Thymus (tissue), 11 donors: ENCODE data around the gene PCDHB11. TPM values are rescaled to one million over a fixed set of nuclear protein-coding genes. Genes with fewer than 3 reads are reported as not detected.
"Not testable (repeated sequence)": the region's sequence is repeated elsewhere in the genome, so short reads cannot be mapped to it uniquely, and the experiment has no call there.

Experiments used
- DNase-seq, 9 donors: peaks; one replicate each; pipeline ENCODE4 v3.0.0-alpha.2; 2013; ENCODE audit warnings: low spot score in 9 of 9, low read depth in 6 of 9, missing footprints in 1 of 9
- H3K27ac ChIP-seq, 2 donors: one replicate each; pipeline ENCODE4 v1.5.1; 2013; ENCODE audit warnings: control low read depth in 1 of 2, low read depth in 1 of 2, low read length in 1 of 2, mild to moderate bottlenecking in 1 of 2, moderate library complexity in 1 of 2
- H3K27me3 ChIP-seq, 2 donors: one replicate each; pipeline ENCODE4 v1.5.1; 2013; ENCODE audit warnings: low read length in 1 of 2; ENCODE audit not compliant: control insufficient read depth in 2 of 2, insufficient read depth in 1 of 2
- H3K36me3 ChIP-seq, 2 donors: one replicate each; pipeline ENCODE4 v1.5.1; 2013; ENCODE audit warnings: low read length in 1 of 2, mild to moderate bottlenecking in 1 of 2, moderate library complexity in 1 of 2; ENCODE audit not compliant: control insufficient read depth in 2 of 2, insufficient read depth in 2 of 2
- H3K4me1 ChIP-seq, 2 donors: one replicate each; pipeline ENCODE4 v1.5.1; 2013; ENCODE audit warnings: low read length in 2 of 2; ENCODE audit not compliant: control insufficient read depth in 2 of 2, insufficient read depth in 2 of 2
- H3K4me3 ChIP-seq, 2 donors: one replicate each; pipeline ENCODE4 v1.5.1; 2013; ENCODE audit warnings: low read length in 2 of 2, control low read depth in 1 of 2, mild to moderate bottlenecking in 1 of 2
- H3K9me3 ChIP-seq, 2 donors: one replicate each; pipeline ENCODE4 v1.5.1; 2013; ENCODE audit warnings: low read length in 1 of 2, mild to moderate bottlenecking in 1 of 2; ENCODE audit not compliant: control insufficient read depth in 2 of 2, insufficient read depth in 1 of 2
- WGBS: extraction: QIAGEN DNeasy Blood & Tissue Kit; methylation state at CpG from one replicate; pipeline ENCODE4 v1.1.7; 2013; 5-methylcytosine and 5-hydroxymethylcytosine counted together
- polyA plus RNA-seq: library from polyadenylated mRNA; stranded (reverse); fragments of 200-250 nt; gene quantifications from one replicate; pipeline ENCODE4 v1.2.3, GENCODE V29; 2013
- total RNA-seq: library from RNA; stranded (reverse); fragments of 120-200 nt; gene quantifications from one replicate; pipeline ENCODE4 v1.2.4, GENCODE V29; 2013
- donor health status: healthy.

PCDHB11 gene
- total and polyA plus RNA-seq, 2 donors, result 0.24 to 0.37 TPM

DNA sequence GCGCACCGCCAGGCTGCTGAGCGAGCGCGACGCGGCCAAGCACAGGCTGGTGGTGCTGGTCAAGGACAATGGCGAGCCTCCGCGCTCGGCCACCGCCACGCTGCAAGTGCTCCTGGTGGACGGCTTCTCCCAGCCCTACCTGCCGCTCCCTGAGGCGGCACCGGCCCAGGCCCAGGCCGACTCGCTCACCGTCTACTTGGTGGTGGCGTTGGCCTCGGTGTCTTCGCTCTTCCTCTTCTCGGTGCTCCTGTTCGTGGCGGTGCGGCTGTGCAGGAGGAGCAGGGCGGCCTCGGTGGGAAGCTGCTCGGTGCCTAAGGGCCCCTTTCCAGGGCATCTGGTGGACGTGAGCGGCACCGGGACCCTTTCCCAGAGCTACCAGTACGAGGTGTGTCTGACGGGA lies 2.2 kb downstream of the PCDHB11 start:
- not testable (repeated sequence) for H3K27ac ChIP-seq, DNase-seq, H3K36me3 ChIP-seq, H3K4me1 ChIP-seq, H3K4me3 ChIP-seq, H3K9me3 ChIP-seq
- WGBS, result 41% methylated on average over 28 of the region's 35 CpGs
- peaks cover 0 to 18% of the 10 kb centered on the region in 2 donors for H3K27me3 ChIP-seq

DNA sequence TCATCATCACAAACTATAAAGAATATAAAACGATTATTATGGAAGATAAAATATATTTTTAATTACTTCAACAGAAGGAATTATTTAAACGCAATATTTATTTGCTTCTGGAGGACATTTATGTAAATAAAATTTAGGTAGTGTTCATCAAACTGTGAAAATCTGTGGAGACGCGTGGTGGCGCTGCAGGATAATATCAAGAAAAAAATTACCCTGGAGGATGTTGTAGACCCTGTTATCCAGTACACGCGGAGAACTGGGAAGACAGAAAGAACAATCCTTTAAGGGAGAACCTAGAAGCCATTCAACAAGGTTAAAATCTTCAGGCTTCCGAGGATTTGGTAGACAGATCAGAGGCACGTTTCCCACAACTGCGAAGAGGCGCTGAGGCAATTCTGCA lies 9.1 kb downstream of the PCDHB11 start, which contains the start of gene PCDHB12:
TSS of gene PCDHB12 (plus strand) at position 242 of the 400 bp plus-strand sequence. CDS start 189 bp downstream, outside the sequence.
- no peak for DNase-seq
- no peaks in the 10 kb centered on the region for H3K36me3 ChIP-seq
- 20% methylated on average over 11 of the region's 11 CpGs for WGBS
- no peak within 1 kb of the TSS for H3K27ac ChIP-seq
- peaks cover 0 to 4% of the 10 kb centered on the region in 2 donors for H3K9me3 ChIP-seq
- H3K4me1 ChIP-seq, result no peaks in the 10 kb centered on the region
- H3K27me3 ChIP-seq, result peaks cover 0 to 21% of the 10 kb centered on the region in 2 donors
- H3K4me3 ChIP-seq, result no peak within 1 kb of the TSS

DNA sequence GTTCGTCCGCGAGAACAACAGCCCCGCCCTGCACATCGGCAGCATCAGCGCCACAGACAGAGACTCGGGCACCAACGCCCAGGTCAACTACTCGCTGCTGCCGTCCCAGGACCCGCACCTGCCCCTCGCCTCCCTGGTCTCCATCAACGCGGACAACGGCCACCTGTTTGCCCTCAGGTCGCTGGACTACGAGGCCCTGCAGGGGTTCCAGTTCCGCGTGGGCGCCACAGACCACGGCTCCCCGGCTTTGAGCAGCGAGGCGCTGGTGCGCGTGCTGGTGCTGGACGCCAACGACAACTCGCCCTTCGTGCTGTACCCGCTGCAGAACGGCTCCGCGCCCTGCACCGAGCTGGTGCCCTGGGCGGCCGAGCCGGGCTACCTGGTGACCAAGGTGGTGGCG lies 10.9 kb downstream of the PCDHB11 start:
- H3K9me3 ChIP-seq, H3K4me3 ChIP-seq, H3K27ac ChIP-seq, H3K4me1 ChIP-seq, DNase-seq, H3K36me3 ChIP-seq: not testable (repeated sequence)
- WGBS, result 47% methylated on average over 39 of the region's 39 CpGs
- H3K27me3 ChIP-seq, result peaks cover 0 to 33% of the 10 kb centered on the region in 2 donors

DNA sequence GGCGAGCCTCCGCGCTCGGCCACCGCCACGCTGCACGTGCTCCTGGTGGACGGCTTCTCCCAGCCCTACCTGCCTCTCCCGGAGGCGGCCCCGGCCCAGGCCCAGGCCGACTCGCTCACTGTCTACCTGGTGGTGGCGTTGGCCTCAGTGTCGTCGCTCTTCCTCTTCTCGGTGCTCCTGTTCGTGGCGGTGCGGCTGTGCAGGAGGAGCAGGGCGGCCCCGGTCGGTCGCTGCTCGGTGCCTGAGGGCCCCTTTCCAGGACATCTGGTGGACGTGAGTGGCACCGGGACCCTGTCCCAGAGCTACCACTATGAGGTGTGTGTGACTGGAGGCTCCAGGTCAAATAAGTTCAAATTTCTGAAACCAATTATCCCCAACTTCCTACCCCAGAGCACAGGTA lies 11.4 kb downstream of the PCDHB11 start:
- DNase-seq, H3K36me3 ChIP-seq, H3K27ac ChIP-seq, H3K4me3 ChIP-seq, H3K9me3 ChIP-seq, H3K4me1 ChIP-seq: not testable (repeated sequence)
- H3K27me3 ChIP-seq, result peaks cover 0 to 36% of the 10 kb centered on the region in 2 donors
- 39% methylated on average over 21 of the region's 27 CpGs for WGBS

DNA sequence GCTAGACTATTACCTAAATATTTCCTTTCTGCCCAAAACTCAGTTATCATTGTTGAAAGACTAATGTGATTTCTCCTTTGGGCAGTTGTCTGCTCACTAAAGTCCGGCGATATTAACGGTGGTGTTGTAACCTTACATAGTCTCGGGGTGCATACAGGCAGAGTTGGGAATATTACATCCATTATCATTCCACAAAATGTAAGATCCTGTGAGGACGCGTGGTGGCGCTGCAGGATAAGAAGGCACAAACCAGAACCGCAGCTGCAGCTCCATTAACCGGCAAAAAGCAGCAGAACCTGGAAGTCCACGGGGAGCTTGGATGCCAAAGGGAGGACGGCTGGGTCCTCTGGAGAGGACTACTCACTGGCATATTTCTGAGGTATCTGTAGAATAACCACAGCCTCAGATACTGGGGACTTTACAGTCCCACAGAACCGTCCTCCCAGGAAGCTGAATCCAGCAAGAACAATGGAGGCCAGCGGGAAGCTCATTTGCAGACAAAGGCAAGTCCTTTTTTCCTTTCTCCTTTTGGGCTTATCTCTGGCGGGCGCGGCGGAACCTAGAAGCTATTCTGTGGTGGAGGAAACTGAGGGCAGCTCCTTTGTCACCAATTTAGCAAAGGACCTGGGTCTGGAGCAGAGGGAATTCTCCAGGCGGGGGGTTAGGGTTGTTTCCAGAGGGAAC lies 14.4 kb downstream of the PCDHB11 start, which contains the start of gene PCDHB13:
TSS of gene PCDHB13 (plus strand) at position 264 of the 684 bp plus-strand sequence. CDS start at position 469, 205 bp downstream.
- not testable (repeated sequence) for H3K4me3 ChIP-seq, H3K36me3 ChIP-seq, DNase-seq, H3K9me3 ChIP-seq, H3K27ac ChIP-seq, H3K4me1 ChIP-seq
- peaks cover 0 to 42% of the 10 kb centered on the region in 2 donors for H3K27me3 ChIP-seq
- 11% methylated on average over 14 of the region's 18 CpGs for WGBS

DNA sequence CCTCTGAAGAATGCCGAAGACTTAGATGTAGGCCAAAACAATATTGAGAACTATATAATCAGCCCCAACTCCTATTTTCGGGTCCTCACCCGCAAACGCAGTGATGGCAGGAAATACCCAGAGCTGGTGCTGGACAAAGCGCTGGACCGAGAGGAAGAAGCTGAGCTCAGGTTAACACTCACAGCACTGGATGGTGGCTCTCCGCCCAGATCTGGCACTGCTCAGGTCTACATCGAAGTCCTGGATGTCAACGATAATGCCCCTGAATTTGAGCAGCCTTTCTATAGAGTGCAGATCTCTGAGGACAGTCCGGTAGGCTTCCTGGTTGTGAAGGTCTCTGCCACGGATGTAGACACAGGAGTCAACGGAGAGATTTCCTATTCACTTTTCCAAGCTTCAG lies 15.2 kb downstream of the PCDHB11 start:
- not testable (repeated sequence) for H3K27ac ChIP-seq, DNase-seq, H3K36me3 ChIP-seq, H3K4me3 ChIP-seq, H3K4me1 ChIP-seq, H3K9me3 ChIP-seq
- H3K27me3 ChIP-seq, result peaks cover 0 to 35% of the 10 kb centered on the region in 2 donors
- WGBS, result 61% methylated on average over 10 of the region's 12 CpGs

DNA sequence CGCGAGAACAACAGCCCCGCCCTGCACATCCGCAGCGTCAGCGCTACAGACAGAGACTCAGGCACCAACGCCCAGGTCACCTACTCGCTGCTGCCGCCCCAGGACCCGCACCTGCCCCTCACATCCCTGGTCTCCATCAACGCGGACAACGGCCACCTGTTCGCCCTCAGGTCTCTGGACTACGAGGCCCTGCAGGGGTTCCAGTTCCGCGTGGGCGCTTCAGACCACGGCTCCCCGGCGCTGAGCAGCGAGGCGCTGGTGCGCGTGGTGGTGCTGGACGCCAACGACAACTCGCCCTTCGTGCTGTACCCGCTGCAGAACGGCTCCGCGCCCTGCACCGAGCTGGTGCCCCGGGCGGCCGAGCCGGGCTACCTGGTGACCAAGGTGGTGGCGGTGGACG lies 16.1 kb downstream of the PCDHB11 start:
- not testable (repeated sequence) for H3K4me3 ChIP-seq, H3K36me3 ChIP-seq, H3K9me3 ChIP-seq, H3K4me1 ChIP-seq, DNase-seq, H3K27ac ChIP-seq
- 52% methylated on average over 35 of the region's 40 CpGs for WGBS
- peaks cover 0 to 28% of the 10 kb centered on the region in 2 donors for H3K27me3 ChIP-seq

DNA sequence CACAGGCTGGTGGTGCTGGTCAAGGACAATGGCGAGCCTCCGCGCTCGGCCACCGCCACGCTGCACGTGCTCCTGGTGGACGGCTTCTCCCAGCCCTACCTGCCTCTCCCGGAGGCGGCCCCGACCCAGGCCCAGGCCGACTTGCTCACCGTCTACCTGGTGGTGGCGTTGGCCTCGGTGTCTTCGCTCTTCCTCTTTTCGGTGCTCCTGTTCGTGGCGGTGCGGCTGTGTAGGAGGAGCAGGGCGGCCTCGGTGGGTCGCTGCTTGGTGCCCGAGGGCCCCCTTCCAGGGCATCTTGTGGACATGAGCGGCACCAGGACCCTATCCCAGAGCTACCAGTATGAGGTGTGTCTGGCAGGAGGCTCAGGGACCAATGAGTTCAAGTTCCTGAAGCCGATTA lies 16.6 kb downstream of the PCDHB11 start:
- H3K36me3 ChIP-seq, DNase-seq, H3K9me3 ChIP-seq, H3K4me1 ChIP-seq, H3K4me3 ChIP-seq, H3K27ac ChIP-seq: not testable (repeated sequence)
- 41% methylated on average over 18 of the region's 26 CpGs for WGBS
- peaks cover 0 to 24% of the 10 kb centered on the region in 2 donors for H3K27me3 ChIP-seq

DNA sequence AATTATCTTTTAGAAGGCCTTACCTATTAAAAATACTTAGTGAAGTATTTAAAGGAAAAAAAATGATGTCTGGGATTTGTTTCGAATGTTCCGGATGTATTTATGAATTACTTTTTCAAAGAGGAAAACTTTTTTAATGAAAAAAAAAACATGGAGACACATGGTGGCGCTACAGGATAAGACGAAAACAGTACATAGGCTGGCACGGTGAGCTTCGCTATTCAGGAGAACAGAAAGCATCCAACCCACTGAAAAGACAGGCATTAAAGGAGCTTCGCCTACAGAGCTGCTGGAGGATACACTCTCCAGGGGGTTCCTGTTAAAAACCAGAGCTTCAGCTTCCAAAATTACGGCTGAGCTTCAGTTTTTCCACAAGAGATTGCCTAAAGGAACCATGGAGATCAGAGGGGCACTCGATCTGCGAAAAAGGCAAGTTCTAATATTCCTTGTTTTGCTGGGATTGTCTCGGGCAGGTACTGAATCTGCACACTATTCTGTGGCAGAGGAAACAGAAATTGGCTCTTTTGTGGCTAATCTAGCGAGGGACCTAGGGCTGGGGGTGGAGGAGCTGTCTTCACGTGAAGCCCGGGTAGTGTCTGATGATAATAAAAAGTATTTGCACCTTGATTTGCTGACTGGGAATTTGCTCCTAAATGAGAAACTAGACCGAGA lies 23.8 kb downstream of the PCDHB11 start, which contains the start of gene PCDHB14:
TSS of gene PCDHB14 (plus strand) at position 232 of the 672 bp plus-strand sequence. CDS start at position 395, 163 bp downstream.
- H3K27me3 ChIP-seq, result peaks cover 0 to 31% of the 10 kb centered on the region in 2 donors
- H3K9me3 ChIP-seq, result peaks cover 0 to 4% of the 10 kb centered on the region in 2 donors
- no peak within 1 kb of the TSS for H3K4me3 ChIP-seq
- WGBS, result 29% methylated on average over 15 of the region's 15 CpGs
- peak in 3 of 9 donors; percentile 2 to 29 (median 6) for DNase-seq
- no peaks in the 10 kb centered on the region for H3K4me1 ChIP-seq
- no peak within 1 kb of the TSS for H3K27ac ChIP-seq
- no peaks in the 10 kb centered on the region for H3K36me3 ChIP-seq
